NB4 (cell line): Measurements from ENCODE around the gene CTTNBP2NL.
"Not testable (repeated sequence)": the region's sequence is repeated elsewhere in the genome, so short reads cannot be mapped to it uniquely, and the experiment has no call there.

Experiments
- DNase-seq: peaks from one replicate; pipeline ENCODE4 v3.0.0; 2010; ENCODE audit warnings: low read depth
- H3K4me3 ChIP-seq: one replicate; pipeline ENCODE4 v1.5.1; 2011; ENCODE audit warnings: mild to moderate bottlenecking, low read depth, low read length, moderate library complexity
- MYC ChIP-seq: IDR thresholded peaks from 2 replicates; pipeline ENCODE4 v1.6.1; 2011; ENCODE audit warnings: low read depth, low read length
- POLR2A ChIP-seq: IDR thresholded peaks from 2 replicates; pipeline ENCODE4 v1.6.1; 2011; ENCODE audit warnings: mild to moderate bottlenecking; ENCODE audit not compliant: insufficient read length; ENCODE audit errors: extremely low read depth
- TF ChIP-seq, protein P1 (sequence below): IDR thresholded peaks from 2 replicates; pipeline ENCODE4 v1.6.1; 2011; ENCODE audit warnings: low read depth, low read length
- TF ChIP-seq, protein P2 (sequence below): IDR thresholded peaks from one replicate; pipeline ENCODE4 v1.5.1; 2012; ENCODE audit warnings: low read depth, low read length

CTTNBP2NL gene

DNA sequence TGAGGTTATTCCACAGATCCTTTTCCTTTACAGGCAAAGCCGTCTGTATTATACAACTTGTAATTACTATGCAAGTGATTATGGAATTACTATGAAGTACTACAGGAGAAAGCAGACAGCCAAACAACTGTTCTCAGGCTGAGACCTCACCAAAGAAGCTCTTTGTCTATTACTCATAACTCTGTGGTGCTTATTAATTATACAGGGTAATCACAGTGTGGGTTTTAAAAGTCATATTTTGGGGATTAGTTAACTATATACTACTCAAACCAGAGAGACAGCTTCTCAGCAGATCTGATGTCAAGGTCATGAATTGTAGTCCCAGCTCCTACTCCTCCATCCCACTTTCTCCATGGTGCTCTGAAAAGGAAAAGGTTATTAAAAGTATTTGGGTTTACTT lies 49.6 kb downstream of the CTTNBP2NL start:
- TF ChIP-seq, protein P1, sequence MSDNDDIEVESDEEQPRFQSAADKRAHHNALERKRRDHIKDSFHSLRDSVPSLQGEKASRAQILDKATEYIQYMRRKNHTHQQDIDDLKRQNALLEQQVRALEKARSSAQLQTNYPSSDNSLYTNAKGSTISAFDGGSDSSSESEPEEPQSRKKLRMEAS: no peak
- TF ChIP-seq, protein P2, sequence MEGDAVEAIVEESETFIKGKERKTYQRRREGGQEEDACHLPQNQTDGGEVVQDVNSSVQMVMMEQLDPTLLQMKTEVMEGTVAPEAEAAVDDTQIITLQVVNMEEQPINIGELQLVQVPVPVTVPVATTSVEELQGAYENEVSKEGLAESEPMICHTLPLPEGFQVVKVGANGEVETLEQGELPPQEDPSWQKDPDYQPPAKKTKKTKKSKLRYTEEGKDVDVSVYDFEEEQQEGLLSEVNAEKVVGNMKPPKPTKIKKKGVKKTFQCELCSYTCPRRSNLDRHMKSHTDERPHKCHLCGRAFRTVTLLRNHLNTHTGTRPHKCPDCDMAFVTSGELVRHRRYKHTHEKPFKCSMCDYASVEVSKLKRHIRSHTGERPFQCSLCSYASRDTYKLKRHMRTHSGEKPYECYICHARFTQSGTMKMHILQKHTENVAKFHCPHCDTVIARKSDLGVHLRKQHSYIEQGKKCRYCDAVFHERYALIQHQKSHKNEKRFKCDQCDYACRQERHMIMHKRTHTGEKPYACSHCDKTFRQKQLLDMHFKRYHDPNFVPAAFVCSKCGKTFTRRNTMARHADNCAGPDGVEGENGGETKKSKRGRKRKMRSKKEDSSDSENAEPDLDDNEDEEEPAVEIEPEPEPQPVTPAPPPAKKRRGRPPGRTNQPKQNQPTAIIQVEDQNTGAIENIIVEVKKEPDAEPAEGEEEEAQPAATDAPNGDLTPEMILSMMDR: no peak
- TF ChIP-seq POLR2A (no peak), MYC (no peak)
- no peak for DNase-seq
- H3K4me3 ChIP-seq: no peak overlapping the region

DNA sequence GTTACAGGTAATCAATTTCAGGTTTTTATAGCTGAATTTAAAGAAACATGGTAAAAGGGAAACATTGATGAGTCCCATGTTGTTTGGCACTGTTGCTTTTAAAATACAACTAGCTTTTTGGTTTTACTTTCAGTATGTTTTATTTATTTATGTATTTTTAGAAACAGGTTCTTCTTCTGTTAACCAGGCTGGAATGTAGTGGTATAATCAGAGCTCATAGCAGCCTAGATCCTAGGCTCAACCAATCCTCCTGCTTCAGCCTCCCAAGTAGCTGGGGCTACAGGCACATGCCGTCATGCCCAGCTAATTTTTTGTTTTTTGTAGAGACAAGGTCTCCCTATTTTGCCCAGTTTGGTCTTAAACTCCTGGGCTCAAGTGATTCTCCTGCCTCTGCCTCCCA lies 50.4 kb downstream of the CTTNBP2NL start:
- no peak overlapping the region for H3K4me3 ChIP-seq
- DNase-seq: no peak
- TF ChIP-seq POLR2A: no peak
- TF ChIP-seq, protein P1: no peak
- no peak for TF ChIP-seq MYC
- TF ChIP-seq, protein P2: no peak

DNA sequence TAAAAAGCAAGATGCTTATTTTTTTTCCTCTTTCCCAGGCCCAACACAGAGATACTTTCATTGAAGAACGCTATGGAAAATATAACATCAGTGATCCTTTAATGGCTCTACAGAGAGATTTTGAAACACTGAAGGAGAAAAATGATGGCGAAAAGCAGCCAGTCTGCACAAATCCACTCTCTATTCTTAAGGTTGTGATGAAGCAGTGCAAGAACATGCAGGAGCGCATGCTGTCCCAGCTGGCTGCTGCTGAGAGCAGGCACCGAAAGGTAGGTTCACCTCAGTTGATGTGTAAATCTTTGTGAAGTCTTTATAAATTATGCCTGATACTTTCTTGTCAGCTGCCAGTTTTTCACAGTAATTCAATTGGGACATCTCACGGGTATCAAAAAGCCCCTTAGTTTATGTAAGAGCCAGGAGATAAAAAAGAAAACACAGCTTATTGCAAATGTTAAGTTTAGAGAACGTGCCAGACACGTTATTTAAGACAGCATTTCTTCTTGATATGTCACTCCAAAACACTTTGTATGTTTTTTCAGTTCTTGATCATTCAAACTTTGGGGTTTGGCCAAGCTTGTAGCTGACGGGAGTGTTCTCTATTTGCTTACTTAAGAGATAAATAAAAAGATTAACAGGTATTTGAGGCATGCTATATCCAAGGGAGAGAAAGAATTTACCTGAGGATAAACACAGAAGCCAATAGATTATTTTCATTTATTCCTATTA lies 53.1 kb downstream of the CTTNBP2NL start:
- DNase-seq: no peak
- no peak overlapping the region for H3K4me3 ChIP-seq
- no peak for TF ChIP-seq POLR2A
- TF ChIP-seq, protein P2: no peak
- TF ChIP-seq, protein P1: no peak
- no peak for TF ChIP-seq MYC

DNA sequence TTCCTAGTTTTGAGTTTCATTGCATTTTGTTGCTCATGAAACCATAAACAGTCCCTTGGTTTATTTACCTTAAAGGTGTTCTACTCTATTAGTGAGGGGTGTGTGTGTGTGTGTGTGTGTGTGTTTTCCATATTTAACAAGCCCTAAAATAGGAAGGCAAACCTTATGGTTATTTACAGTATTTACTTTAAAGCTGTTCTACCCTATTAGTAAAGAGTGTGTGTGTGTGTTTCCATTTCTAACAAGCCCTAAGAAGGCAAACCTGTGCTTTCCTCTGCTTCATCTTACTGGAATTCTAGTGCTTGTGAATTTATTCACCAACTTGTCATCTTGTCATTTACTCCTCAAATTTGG lies 53.6 kb downstream of the CTTNBP2NL start:
- no peak for DNase-seq
- TF ChIP-seq POLR2A: no peak
- TF ChIP-seq MYC: no peak
- TF ChIP-seq, protein P2: no peak
- TF ChIP-seq, protein P1: no peak
- H3K4me3 ChIP-seq: no peak overlapping the region

DNA sequence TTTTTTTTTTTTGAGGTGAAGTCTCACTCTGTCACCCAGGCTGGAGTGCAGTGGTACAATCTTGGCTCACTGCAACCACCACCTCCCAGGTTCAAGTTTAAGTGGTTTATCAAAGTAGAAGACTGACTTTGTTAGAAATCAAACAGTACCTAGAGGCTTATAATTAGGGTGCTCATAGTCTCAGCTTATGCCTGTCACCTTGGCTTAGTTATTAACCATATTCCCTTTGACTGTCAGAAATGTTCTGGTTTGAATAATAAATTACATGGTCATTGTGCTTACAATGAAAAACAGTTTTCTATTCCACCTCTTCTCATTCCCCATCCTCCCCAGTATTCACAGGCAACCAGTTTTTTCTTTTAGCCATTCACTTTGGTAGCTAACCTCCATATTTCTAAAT lies 54.8 kb downstream of the CTTNBP2NL start:
- TF ChIP-seq, protein P1: no peak
- no peak for TF ChIP-seq POLR2A

DNA sequence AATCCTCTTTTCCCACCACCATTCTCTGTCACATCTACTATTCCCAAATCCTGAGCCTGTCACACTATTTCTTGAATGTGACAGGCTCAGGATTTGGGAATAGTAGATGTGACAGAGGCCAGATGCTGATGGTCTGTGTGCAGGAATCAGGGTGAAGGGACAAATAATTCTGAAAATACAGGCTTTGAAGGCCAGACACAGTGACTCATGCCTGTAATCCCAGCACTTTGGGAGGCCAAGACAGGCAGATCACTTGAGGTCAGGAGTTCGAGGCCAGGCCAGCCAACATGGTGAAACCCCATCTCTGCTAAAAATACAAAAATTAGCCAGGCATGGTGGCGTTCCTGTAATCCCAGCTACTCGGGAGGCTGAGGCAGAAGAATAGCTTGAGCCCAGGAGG lies 55.3 kb downstream of the CTTNBP2NL start:
- DNase-seq, H3K4me3 ChIP-seq: not testable (repeated sequence)

More for the DNA sequence above, 54.8 kb downstream of the CTTNBP2NL start:
- no peak overlapping the region for H3K4me3 ChIP-seq
- DNase-seq: no peak

DNA sequence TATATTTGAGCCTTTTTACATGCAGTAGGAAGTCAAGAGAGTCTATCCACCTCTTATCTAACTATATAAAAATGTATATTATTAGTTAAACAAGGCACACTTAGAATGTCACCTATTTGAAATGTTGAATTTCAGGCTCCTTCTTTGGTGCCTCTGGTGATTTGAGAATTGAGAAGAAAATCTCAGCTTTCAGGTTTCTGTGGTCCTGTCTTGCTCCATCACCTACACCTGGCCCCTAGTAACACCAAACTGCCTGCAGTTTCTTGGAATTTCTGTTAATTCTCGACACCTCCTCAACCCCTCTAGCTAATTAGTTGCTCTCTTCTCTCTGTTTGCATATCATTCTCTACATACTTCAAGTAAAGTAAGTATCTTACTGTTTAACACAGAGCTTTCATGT lies 57.9 kb downstream of the CTTNBP2NL start:
- no peak overlapping the region for H3K4me3 ChIP-seq
- TF ChIP-seq, protein P2: no peak
- TF ChIP-seq POLR2A (no peak), MYC (no peak)
- TF ChIP-seq, protein P1: no peak
- no peak for DNase-seq
